Occipital lobe (tissue), 2 donors: ENCODE measurements around the gene SMAGP. TPM values are rescaled to one million over a fixed set of nuclear protein-coding genes. Genes with fewer than 3 reads are reported as not detected.
"Not testable (repeated sequence)": the region's sequence is repeated elsewhere in the genome, so short reads cannot be mapped to it uniquely, and the experiment has no call there.

Experiments
- DNase-seq: peaks from one replicate; lab custom pipeline; 2025; lab: John Stamatoyannopoulos, UW
- total RNA-seq: library from RNA; depleted of rRNA; stranded (reverse); fragments of >200 nt; gene quantifications from one replicate; pipeline ENCODE4 v1.2.3, GENCODE V29; 2014

The SMAGP gene, protein sequence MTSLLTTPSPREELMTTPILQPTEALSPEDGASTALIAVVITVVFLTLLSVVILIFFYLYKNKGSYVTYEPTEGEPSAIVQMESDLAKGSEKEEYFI
- 3.1 TPM for total RNA-seq

DNA sequence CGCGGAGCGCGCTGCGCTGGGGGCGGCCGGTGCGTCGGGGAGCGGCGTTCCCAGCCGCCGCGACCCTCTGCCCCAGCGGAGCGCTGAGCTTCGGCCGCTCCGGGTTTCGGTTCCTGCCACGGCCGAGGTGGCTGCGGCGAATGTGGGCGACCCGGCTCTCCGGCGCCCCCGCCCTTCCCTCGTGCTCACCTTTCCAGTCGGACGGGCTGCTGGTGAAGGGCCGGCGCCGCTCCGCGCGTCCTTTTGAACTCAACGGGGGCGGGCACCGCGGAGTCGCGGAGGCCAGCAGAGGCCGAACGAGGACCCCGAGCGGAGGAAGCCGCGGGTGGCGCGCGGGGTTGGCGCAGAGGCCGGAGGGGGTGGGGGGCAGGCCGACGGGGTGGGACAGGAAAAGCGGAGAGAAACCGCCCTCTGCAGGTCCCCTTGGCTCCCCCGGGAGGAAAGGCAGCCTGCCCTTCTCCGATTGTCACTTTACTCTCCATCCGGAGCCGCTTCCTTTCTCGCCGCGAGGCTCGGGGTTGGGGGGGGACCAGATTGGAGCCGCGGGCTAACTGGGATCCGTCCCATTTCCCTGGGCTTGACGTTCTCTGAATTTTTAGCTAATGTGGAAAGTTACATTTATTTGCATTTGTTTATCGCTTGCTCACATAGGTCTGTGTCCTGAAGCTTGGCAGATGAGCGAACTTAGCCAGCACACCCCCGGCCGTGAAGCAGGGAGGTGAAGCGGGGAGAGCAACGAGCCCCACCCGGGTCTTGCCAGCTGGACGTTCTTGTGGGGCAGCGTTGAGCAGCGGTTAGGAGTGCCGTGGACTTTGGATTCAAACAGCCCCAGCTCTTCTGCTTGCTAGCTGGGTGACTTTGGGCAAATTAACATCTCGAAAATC is at the start of gene SMAGP:
Gene SMAGP (minus strand): TSS at position 349 of the 884 bp plus-strand sequence. CDS start 1,137 bp downstream, outside the sequence.
- no peak for DNase-seq

DNA sequence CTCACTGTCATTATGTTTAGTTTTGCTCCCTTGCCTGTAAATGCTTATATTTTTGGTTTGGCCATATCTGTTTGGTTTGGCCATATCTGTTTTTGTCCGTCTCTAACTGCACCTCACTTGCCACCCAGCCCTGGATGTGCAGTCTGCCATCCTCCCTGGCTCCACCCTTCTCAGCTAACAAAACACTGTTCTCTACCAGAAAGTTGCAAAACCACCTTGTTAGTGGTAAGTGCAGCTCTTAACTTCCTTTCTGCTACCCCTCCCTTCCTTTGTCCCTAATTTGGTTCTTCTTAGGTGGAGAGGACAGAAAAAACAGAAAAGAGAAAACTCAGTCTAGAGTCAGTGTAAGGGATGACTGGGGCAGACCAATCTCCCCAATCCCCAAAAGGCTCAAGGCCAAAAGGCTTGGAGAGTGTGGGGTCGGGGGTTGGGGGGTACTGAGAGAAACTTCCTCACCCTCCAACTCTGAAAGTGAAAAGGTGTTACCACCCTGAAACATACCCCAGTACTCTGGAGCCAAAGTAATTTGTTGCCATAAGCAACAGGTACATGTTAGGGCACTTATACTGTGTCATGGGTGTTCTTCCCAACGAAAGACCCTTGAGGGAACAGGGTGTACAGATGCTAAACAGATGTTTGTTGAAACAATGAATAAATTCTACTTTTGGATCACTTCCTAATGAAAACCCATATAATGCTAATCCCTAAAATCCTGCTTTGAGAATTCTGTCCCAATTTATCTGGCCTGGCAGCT is 48.8 kb upstream of the SMAGP start:
- no peak for DNase-seq

DNA sequence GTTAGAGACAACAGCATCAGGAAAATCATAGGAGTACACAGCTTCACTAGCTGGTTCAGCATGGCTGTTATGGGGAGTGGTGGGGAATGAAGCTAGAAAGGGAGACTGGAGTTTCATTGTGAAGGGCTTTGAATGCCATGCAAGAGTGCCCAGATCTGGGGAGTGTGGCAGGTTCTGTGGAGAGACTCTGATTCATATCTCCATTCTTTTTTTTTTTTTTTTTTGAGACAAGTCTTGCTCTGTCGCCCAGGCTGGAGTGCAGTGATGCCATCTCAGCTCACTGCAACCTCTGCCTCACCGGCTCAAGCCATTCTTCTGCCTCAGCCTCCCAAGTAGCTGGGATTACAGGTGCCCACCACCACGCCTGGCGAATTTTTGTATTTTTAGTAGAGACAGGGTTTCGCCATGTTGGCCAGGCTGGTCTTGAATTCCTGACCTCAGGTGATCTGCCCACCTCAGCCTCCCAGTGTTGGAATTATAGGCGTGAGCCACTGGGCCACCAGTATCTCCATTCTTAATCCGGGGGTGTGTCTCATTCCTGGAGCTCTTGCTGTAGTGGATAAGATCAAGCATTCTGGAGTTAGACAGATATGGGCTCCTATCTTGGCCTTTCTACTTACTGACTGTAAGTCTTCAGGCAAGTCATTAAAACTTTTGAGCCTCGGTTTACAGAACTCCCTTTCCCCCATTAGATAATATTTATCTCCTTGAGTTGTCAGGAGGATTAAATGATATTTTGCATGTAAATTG is 48.0 kb upstream of the SMAGP start:
- not testable (repeated sequence) for DNase-seq

DNA sequence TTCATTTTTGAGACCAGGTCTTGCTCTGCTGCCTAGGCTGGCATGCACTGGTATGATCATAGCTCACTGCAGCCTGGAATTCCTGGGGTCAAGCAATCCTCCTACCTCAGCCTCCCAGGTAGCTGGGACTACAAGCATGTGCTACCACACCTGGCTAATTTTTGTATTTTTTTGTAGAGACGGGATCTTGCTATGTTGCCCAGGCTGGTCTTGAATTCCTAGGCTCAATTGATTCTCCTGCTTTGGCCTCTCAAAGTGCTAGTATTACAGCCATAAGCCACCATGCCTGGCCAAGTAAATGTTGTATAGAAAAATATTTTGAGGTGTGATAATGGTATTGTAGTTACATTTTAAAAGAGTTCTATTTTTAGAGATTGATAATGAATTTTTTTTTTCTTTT is 41.2 kb upstream of the SMAGP start:
- DNase-seq: no peak

DNA sequence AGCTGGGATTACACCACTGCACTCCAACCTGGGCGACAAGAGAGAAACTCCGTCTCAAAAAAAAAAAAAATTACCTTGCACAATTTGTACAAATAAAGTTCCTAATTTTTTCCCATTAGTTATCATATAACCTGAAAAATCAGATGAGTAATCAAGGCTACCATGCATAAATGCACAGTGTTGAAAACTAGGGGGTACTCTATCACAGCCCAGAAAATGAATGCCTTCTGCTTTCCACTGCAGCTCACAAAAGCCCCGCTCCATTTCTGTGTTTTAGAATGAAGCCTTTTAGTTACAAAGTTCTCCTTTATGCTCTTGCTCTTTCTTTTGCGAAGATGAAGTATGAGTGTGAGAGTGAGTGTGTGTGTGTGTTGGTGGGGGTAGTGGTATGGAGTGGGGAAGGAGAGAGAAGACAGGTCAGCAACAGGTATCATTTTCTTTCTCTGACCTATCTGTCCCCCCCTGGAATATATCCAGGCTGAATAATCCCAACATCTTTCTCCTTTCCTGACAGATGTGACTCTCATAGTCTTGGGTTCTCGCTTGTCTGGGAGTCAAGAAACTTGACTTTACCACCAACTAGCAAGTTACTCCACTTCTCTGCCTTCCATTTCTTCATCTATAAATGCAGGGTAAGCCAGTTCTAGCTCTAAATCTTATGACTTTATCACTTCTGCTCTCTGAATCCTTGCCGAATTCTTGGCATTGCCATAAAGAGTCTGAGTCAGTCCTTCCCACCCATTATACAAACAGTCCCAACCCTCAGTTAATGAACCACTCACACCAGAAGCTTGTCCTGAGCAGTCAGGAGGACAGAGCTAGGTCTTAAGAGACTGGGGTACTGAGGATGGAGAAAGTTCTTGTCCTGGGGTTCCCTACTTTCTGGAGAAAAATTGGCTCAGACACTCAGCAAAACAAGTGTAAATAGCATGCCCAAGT is 37.7 kb upstream of the SMAGP start:
- DNase-seq: no peak

DNA sequence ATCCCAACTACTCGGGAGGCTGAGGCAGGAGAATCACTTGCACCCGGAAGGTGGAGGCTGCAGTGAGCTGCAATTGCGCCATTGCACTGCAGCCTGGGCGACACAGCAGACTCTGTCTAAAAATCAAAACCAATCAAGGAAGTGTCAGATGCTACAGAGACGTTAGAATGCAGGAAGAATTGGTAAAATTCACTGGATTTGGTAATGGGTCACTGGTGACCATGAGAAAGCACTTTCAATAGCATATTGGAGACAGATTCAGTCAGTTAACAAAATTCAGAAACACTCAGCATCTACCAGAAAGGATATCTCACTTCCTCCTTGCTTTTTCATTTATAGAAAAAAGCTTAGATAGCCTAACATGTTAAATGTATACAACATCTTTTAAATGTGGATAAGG is 36.3 kb upstream of the SMAGP start:
- DNase-seq: no peak

DNA sequence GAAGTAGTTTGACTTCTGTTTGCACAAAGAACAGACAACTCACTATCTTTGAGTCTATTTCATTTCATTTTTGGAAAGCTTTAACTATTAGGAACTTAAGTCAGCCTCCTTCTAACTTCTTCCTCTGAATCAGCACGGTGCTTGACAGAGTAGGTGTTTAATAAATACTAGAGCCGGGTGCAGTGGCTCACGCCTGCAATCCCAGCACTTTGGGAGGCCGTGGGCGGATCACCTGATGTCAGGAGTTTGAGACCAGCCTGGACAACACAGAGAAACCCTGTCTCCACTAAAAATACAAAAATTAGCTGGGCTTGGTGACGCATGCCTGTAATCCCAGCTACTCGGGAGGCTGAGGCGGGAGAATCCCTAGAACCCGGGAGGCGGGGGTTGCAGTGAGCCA is 30.6 kb upstream of the SMAGP start:
- DNase-seq: not testable (repeated sequence)

DNA sequence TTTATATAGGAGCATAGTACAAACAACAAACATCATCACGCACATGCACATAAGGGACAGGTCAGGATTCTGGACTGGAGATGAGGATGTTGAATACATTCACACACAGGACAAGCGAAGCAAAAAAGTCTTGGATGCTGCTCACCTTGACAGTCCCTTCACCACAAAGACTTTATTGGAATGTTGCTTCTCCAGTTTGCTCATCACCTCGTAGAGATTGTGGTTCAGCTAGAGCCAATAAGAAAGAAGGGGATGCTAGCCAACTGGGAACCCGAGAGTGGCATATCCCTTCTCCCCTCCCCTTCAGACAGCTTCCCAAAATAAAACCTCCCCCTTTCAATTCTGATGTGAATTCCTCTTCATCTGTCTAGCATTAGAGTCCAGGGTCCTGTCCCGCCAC is 25.4 kb upstream of the SMAGP start:
- DNase-seq: no peak

DNA sequence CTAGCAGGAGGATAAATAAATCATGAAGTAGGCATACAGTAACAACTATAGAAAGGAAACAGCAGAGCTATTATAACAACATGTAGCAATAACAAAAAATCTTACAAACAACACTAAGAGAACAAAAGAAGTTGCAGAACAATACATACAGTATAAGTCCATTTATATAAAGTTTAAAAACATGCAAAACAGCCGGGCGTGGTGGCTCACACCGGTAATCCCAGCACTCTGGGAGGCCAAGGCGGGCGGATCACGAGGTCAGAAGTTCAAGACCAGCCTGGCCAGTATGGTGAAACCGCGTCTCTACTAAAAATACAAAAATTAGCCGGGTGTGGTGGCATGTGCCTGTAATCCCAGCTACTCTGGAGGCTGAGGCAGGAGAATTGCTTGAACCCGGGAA is 23.9 kb upstream of the SMAGP start:
- not testable (repeated sequence) for DNase-seq

DNA sequence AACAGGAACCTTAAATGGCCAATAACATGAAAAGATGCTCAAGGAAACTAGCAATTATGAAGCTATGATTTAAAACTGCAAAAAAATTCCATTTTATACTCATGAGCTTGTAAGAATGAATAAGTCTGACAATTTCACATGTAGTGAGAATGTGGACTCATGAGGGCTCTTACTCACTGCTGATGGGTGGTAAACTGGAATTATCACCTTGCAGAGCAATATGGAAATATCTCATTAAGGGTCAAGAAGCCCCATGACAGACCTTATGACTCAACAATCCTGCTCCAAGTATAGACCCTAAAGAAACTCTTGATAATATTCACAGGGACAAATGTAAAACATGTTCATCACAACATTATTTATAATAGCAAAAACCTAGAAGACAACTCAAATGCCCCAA is 23.5 kb upstream of the SMAGP start:
- DNase-seq: no peak

DNA sequence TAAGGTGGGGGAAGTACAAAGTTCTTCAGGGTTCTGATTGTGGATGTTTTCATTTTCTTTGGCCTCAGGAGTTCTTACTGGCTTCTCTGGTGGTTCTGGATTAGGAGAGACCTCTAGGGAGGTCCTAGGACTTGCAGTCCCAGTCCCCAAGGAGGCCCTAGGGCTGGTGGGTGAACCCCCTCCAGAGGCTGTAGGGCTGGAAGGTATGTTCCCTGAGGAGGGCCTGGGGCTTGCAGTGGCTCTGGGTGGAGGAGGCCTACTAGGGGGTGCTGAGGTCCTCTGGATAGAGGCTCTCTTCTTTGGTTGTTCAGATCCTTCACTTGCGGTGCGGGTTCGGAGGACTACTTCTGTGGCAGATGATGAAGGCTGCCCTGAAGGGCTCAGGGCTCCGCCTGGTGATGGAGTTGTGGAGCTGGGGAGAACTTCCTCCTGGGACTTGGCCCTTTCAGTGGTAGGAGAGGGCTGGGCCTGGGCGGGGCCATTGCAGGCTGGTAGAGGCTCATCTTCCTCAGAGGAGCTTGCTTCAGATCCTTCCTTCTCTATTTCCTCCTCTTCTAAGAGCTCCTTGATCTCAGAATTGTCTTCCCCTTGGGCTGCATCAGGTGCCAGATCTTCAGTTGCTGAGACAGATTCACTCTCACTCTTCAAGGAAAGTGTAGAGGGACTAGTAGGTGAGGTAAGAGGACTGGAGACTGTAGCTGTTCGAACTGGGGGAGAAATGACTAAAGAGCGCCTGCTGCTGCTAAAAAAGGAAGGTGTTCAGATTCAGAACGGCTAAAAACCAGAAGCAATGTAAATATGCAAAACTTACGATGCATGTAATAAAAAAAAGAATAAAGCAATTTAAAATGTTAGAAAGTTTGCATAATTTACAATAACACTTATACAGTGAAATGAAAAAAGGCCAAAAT is 21.6 kb upstream of the SMAGP start:
- DNase-seq: not testable (repeated sequence)

DNA sequence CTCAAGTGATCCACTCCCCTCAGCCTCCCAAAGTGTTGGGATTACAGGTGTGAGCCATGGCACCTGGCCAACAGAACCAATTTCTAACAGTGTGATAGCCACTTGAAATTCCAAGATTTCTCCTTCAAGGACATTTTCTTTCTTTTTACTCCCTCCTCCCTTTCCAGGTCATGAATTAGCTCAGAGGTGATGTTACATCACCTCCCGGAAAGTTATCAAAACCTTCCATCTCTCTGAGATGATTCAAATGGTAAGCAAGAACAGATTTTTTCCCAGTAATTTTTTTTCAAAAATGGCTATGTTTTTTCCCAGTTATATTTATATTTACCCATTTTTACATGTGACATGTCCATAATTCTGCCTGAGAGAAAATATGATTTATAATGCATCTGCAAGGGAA is 15.6 kb upstream of the SMAGP start:
- DNase-seq: no peak

DNA sequence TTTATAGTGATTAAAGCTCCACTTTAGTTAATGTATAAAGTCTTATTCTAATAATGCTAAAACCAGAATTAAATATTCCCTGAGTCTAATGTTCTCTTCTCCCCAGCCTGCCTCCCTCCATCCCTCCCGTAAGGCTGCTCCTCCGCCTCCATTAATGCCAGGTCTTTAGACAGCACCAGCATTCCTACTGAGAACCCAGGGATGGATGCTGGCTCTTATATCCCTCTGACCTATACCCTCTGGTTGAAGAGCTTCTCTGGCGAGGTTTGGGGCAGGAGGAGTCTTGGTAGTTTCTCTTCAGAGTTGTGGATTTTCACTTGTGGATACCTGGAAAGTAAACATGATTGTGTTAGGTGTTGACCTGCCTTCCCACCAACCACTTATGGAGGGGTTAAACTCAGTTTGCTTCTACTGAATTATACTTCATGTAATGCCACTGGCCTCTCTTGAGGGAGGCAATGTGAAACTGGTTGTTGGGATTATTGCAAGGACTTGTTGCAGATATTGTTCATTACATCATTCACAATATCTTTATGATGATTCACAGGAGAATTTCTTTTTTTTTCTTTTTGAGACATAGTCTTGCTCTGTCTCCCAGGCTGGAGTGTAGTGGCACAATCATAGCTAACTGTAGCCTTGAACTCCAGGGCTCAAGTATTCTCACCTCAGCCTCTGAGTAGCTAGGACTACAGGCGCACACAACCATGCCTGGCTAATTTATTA is 11.1 kb upstream of the SMAGP start:
- no peak for DNase-seq

DNA sequence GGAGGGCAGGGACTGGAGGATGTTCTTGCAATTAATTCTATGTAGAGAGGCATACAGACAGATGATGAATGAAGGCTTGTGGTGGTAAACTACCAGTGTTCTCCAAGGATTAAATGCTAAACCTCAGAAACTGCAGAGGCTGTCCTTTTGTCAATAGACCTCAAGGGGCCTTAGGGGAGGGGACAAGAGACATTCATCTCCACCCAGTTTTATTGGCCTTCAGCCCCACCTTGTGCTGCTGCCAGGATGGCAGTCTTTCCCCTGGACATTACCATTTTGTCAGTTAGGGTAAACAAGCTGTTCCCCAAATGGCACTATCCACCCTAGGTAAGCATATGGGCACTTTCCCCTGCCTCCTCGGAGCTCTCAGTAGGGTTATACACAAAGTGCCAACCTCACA is 4.9 kb upstream of the SMAGP start:
- no peak for DNase-seq

DNA sequence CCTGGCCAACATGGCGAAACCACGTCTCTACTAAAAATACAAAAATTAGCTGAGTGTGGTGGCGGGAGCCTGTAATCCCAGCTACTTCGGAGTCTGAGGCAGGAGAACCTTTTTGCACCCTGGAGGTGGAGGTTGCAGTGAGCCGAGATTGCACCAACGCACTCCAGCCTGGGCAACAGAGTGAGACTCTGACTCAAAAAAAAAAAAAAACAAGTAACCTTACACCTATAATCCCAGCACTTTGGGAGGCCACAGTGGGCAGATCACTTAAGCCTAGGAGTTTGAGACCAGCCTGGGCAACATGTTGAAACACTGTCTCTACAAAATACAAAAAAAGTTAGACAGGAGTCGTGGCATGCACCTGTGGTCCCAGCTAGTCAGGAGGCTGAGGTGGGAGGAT is 2.6 kb upstream of the SMAGP start:
- not testable (repeated sequence) for DNase-seq

DNA sequence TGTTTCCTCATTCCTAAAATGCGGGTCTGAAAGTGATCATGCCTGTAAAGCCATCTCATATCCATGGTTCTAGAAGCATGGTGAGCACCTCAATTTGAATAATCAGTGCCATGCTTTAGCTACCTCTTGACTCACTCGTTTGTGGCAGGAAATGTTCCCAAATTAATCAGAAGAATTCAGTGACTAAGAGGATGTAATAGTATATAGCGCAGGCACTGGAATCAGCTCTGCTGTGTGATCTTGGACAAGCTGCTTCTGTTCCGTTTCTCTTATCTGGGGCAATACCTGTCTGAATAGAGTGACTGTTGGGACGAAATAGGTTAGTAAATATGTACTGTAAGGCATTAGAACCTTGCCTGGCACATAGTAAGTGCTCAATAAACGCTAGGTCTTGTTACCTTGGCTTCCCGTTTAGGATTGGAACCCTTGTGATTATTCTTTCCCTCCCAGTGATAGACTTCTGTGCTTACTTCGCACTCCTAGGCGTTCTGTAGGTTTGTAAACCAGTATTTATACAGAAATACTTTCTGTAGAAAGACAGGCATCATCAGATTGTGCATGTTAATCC is 820 bp upstream of the SMAGP start:
- no peak for DNase-seq

DNA sequence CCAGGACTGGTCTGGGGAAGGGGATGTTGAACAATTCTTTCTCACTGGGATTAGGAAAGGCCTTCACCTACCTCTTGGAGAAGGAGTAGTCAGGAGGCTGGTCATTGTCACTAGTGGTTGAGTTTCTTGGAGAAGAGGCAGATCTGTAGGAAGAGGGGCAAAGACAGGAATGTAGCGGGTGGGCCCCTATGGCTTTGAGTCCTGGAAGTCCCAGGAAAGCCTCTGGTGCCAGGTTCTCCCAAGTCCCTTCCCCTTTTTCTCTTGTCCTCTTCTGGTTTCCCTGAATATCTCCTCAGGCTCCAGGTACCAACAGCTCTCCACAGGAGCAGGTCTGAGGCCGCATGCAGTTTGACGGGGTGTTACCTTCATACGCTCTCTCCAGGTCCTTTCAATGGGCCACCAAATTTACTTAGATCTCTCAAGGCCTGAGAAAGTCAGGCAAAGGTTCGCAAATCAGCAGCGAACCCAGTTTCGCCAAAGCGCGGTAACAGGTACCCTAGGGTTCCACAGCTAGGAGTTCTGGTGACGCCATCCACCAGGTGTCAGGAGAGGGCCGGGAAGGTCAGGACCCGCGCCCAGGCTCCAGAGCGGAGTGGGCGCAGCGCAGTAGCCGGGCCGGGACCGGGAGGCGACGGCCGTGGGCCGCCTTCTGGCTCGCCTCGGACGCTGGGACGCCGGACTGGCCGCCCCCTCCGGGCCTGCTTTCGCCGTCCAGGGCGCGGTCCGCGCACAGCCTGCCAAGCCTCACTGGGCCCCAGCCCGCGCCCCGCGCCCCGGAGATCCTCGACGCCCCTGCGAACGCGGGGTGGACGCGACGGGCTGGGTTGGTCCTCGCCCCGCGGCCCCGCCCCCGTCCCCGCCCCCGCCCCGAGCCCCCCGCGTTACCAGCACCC is 795 bp downstream of the SMAGP start:
- DNase-seq: no peak
